Measurements from ENCODE around the gene RAB7B. TPM values are rescaled to one million over a fixed set of nuclear protein-coding genes. Genes with fewer than 3 reads are reported as not detected.

The RAB7B gene
- total RNA-seq, 4 donors from 2014 or later = 0.27 to 0.32 TPM; not detected in 2

DNA sequence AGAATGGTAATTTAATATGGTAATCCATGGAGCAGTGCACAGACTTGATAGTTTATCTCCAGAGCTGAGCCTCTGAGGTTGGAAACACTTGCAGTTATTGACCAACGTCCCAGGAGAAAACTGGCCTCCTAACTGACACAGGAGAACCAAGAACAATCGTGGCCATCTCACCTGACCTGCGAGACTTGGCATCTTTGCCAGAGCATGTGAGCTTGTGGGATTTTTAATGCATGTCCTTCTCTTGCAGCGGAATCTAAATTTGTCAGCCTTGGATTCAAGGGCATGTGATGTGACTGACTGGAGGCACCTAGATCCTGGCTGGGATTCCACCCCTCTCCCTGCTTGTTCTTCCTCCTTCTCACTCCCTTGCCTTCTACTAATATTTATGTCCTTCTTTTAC, 32.1 kb downstream of the RAB7B start:
- in situ Hi-C loops (cut with MboI; ENCODE audit: low pct_ligation_motif_present in 1 of 4, low pct_unique_long_range_greater_than_20kb in 1 of 4, low sequenced_read_pairs in 3 of 4) = loop anchor here in 1 of 4 donors (25.0 kb wide), 1 partner anchor 184 kb away; the partner anchor contains the start of gene RAB29
- TF ChIP-seq POLR2AphosphoS5 (IDR thresholded peaks at IDR 0.05) = no peak
- no peak for TF ChIP-seq EP300 (IDR thresholded peaks at IDR 0.05; ENCODE audit: low read depth)
- TF ChIP-seq POLR2A (IDR thresholded peaks at IDR 0.05) = no peak
- no peak for TF ChIP-seq CTCF (IDR thresholded peaks at IDR 0.05)
- intact Hi-C loops (cut with DNase I; ENCODE audit: low total_unique reads) = no loop called here
- Histone ChIP-seq H3K27me3 (no peaks in the 10 kb centered on the region), H3K4me1 (no peaks in the 10 kb centered on the region), H3K9me3 (no peaks in the 10 kb centered on the region), H3K4me3 (no peak overlapping the region), H3K36me3 (no peaks in the 10 kb centered on the region), H3K27ac (no peak overlapping the region)
- WGBS, 2 donors (ENCODE audit: low coverage in 1 of 2) = 84% methylated on average over 4 of the region's 4 CpGs; no CpG with 5 or more reads in 1 of the 2 donors
- no peak for DNase-seq

DNA sequence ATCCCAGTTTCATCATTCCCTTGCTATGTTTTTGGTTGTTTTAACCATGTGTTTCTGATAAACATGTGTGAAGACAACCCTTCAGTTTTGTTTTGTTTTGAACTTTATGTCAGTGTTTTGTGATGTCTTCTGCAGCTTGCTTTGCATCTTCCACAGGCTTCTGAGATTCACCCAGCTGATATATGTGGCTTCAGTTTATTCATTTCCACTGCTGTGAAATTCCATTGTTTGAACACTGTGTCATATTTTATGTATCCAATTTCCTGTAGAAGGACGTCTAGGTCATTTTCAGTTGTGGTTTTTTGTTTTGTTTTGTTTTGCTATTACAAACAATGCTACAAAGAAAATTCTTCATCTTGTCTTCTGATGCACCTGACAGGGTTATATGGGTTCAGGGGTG, 32.7 kb downstream of the RAB7B start:
- WGBS, 2 donors (ENCODE audit: low coverage in 1 of 2) = 0 to 7% methylated on average over 1 of the region's 1 CpG
- no peaks in the 10 kb centered on the region for H3K4me1 ChIP-seq
- intact Hi-C loops (cut with DNase I; ENCODE audit: low total_unique reads) = no loop called here

DNA sequence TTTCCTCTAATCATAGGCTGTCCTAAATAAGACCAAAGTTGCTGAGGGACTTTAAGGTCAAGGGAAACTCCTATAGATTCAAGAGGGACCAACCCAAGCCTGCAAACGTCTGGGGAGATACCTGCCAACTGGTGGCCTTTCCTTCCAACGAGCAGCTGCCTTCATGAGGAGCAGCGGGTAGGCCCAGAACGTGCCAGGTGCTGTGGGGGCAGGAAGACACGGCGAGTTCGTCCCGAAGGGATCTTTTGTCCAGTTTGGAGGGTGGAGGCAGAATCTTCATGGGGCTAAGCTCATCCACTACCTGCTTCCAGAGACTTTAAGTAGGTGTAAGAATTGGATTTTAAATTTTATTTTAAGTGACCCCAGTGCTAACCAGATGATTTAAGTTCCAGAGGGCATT, 34.0 kb downstream of the RAB7B start:
- in situ Hi-C loops (cut with MboI; ENCODE audit: low pct_ligation_motif_present in 1 of 4, low pct_unique_long_range_greater_than_20kb in 1 of 4, low sequenced_read_pairs in 3 of 4) = loop anchor here in 1 of 4 donors (25.0 kb wide), 1 partner anchor 182 kb away; the partner anchor contains the start of gene RAB29
- intact Hi-C loops (cut with DNase I; ENCODE audit: low total_unique reads) = no loop called here

More for the DNA sequence above, 32.7 kb downstream of the RAB7B start:
- DNase-seq = no peak
- H3K36me3 ChIP-seq = no peaks in the 10 kb centered on the region
- no peaks in the 10 kb centered on the region for H3K27me3 ChIP-seq
- no peak overlapping the region for H3K4me3 ChIP-seq
- H3K27ac ChIP-seq = no peak overlapping the region
- no peaks in the 10 kb centered on the region for H3K9me3 ChIP-seq
- in situ Hi-C loops (cut with MboI; ENCODE audit: low pct_ligation_motif_present in 1 of 4, low pct_unique_long_range_greater_than_20kb in 1 of 4, low sequenced_read_pairs in 3 of 4) = loop anchor here in 1 of 4 donors (25.0 kb wide), 1 partner anchor 183 kb away; the partner anchor contains the start of gene RAB29
- TF ChIP-seq POLR2A (IDR thresholded peaks at IDR 0.05) = no peak
- no peak for TF ChIP-seq POLR2AphosphoS5 (IDR thresholded peaks at IDR 0.05)
- TF ChIP-seq EP300 (IDR thresholded peaks at IDR 0.05; ENCODE audit: low read depth) = no peak
- TF ChIP-seq CTCF (IDR thresholded peaks at IDR 0.05) = no peak

More for the DNA sequence above, 34.0 kb downstream of the RAB7B start:
- Histone ChIP-seq H3K36me3 (no peaks in the 10 kb centered on the region), H3K27ac (no peak overlapping the region), H3K9me3 (no peaks in the 10 kb centered on the region), H3K27me3 (no peaks in the 10 kb centered on the region), H3K4me3 (no peak overlapping the region), H3K4me1 (no peaks in the 10 kb centered on the region)
- no peak for DNase-seq
- TF ChIP-seq EP300 (IDR thresholded peaks at IDR 0.05; ENCODE audit: low read depth) (no peak), POLR2A (IDR thresholded peaks at IDR 0.05) (no peak), POLR2AphosphoS5 (IDR thresholded peaks at IDR 0.05) (no peak), CTCF (IDR thresholded peaks at IDR 0.05) (no peak)
- 86 to 94% methylated on average over 7 to 8 of the region's 8 CpGs for WGBS, 2 donors (ENCODE audit: low coverage in 1 of 2)
